ENCODE results near the gene TMEM205. TPM values are rescaled to one million over a fixed set of nuclear protein-coding genes. Genes with fewer than 3 reads are reported as not detected.
"Not testable (repeated sequence)": the region's sequence is repeated elsewhere in the genome, so short reads cannot be mapped to it uniquely, and the experiment has no call there.

TMEM205 gene
- total RNA-seq, 2 donors from 2014 or later: 35.8 to 54.3 TPM

GRCh38 chr19:11339254-11340098 is 6.6 kb downstream of the TMEM205 start, which contains the start of gene RAB3D:
Gene RAB3D (minus strand): TSS chr19:11339657. CDS start chr19:11337399, 2,258 bp downstream.
- H3K4me1 Mint-ChIP-seq (ENCODE audit: low read depth in 2 of 2): peaks cover 13 to 22% of the 10 kb centered on the region in 2 donors
- DNase-seq (ENCODE audit: low spot score) (peak; percentile 93), ATAC-seq (peak; percentile 98 to 99)
- H3K36me3 Mint-ChIP-seq: no peaks in the 10 kb centered on the region
- H3K4me3 Mint-ChIP-seq: peak within 1 kb of the TSS; percentile 74
- H3K9me3 Mint-ChIP-seq: no peaks in the 10 kb centered on the region
- no peaks in the 10 kb centered on the region for H3K27me3 Mint-ChIP-seq
- peak within 1 kb of the TSS in 1 of 2 donors; percentile 63 for H3K27ac Mint-ChIP-seq

GRCh38 chr19:11338569-11339253 is 7.4 kb downstream of the TMEM205 start:
- H3K27ac Mint-ChIP-seq: peak overlapping the region in 1 of 2 donors; percentile 63
- H3K4me1 Mint-ChIP-seq (ENCODE audit: low read depth in 2 of 2): peaks cover 10 to 19% of the 10 kb centered on the region in 2 donors
- DNase-seq (ENCODE audit: low spot score): no peak
- H3K9me3 Mint-ChIP-seq: no peaks in the 10 kb centered on the region
- ATAC-seq: no peak
- H3K27me3 Mint-ChIP-seq: no peaks in the 10 kb centered on the region
- H3K4me3 Mint-ChIP-seq: peak overlapping the region; percentile 74
- no peaks in the 10 kb centered on the region for H3K36me3 Mint-ChIP-seq

- Mint-ChIP-seq H3K27me3 (no peaks in the 10 kb centered on the region), H3K4me1 (ENCODE audit: low read depth in 2 of 2) (peaks cover 10 to 19% of the 10 kb centered on the region in 2 donors), H3K4me3 (peak overlapping the region; percentile 52), H3K36me3 (no peaks in the 10 kb centered on the region), H3K27ac (peak overlapping the region in 1 of 2 donors; percentile 58), H3K9me3 (no peaks in the 10 kb centered on the region)
- DNase-seq (ENCODE audit: low spot score): no peak
- ATAC-seq: no peak
Measured at GRCh38 chr19:11338121-11338520, 7.9 kb downstream of the TMEM205 start.

- H3K4me1 Mint-ChIP-seq (ENCODE audit: low read depth in 2 of 2): peaks cover 10 to 19% of the 10 kb centered on the region in 2 donors
- H3K27me3 Mint-ChIP-seq: no peaks in the 10 kb centered on the region
- DNase-seq (ENCODE audit: low spot score) (no peak), ATAC-seq (peak; percentile 43 to 55)
- H3K9me3 Mint-ChIP-seq: no peaks in the 10 kb centered on the region
- peak overlapping the region; percentile 68 for H3K4me3 Mint-ChIP-seq
- no peaks in the 10 kb centered on the region for H3K36me3 Mint-ChIP-seq
- peak overlapping the region in 1 of 2 donors; percentile 51 for H3K27ac Mint-ChIP-seq
Measured at GRCh38 chr19:11337080-11337479, 9.0 kb downstream of the TMEM205 start.

GRCh38 chr19:11335449-11336146 is 10.5 kb downstream of the TMEM205 start:
- peaks cover 10 to 19% of the 10 kb centered on the region in 2 donors for H3K4me1 Mint-ChIP-seq (ENCODE audit: low read depth in 2 of 2)
- no peaks in the 10 kb centered on the region for H3K27me3 Mint-ChIP-seq
- no peaks in the 10 kb centered on the region for H3K9me3 Mint-ChIP-seq
- H3K27ac Mint-ChIP-seq: no peak overlapping the region
- ATAC-seq: no peak
- H3K4me3 Mint-ChIP-seq: no peak overlapping the region
- H3K36me3 Mint-ChIP-seq: no peaks in the 10 kb centered on the region
- no peak for DNase-seq (ENCODE audit: low spot score)

GRCh38 chr19:11333838-11334237 is 12.2 kb downstream of the TMEM205 start:
- H3K4me1 Mint-ChIP-seq (ENCODE audit: low read depth in 2 of 2): peaks cover 9 to 15% of the 10 kb centered on the region in 2 donors
- not testable (repeated sequence) for H3K4me3 Mint-ChIP-seq; H3K36me3 Mint-ChIP-seq; H3K27ac Mint-ChIP-seq; DNase-seq (ENCODE audit: low spot score); H3K27me3 Mint-ChIP-seq; ATAC-seq; H3K9me3 Mint-ChIP-seq

- DNase-seq (ENCODE audit: low spot score): no peak
- ATAC-seq: no peak
- Mint-ChIP-seq H3K36me3 (no peaks in the 10 kb centered on the region), H3K27ac (no peak overlapping the region), H3K9me3 (no peaks in the 10 kb centered on the region), H3K4me1 (ENCODE audit: low read depth in 2 of 2) (peaks cover 5 to 10% of the 10 kb centered on the region in 2 donors), H3K27me3 (no peaks in the 10 kb centered on the region), H3K4me3 (no peak overlapping the region)
Measured at GRCh38 chr19:11332822-11333221, 13.2 kb downstream of the TMEM205 start.

GRCh38 chr19:11331502-11331901 is 14.6 kb downstream of the TMEM205 start:
- Mint-ChIP-seq H3K4me1 (ENCODE audit: low read depth in 2 of 2) (peaks cover 0 to 3% of the 10 kb centered on the region in 2 donors), H3K27me3 (no peaks in the 10 kb centered on the region), H3K36me3 (no peaks in the 10 kb centered on the region), H3K4me3 (no peak overlapping the region), H3K27ac (no peak overlapping the region), H3K9me3 (no peaks in the 10 kb centered on the region)
- ATAC-seq: no peak
- no peak for DNase-seq (ENCODE audit: low spot score)

GRCh38 chr19:11330127-11330526 is 15.9 kb downstream of the TMEM205 start:
- Mint-ChIP-seq H3K27ac (peak overlapping the region in 1 of 2 donors; percentile 56), H3K9me3 (no peaks in the 10 kb centered on the region), H3K4me3 (no peak overlapping the region)

GRCh38 chr19:11325544-11325943 is 20.5 kb downstream of the TMEM205 start:
- H3K4me3 Mint-ChIP-seq: no peak overlapping the region
- H3K36me3 Mint-ChIP-seq: no peaks in the 10 kb centered on the region
- H3K27me3 Mint-ChIP-seq: no peaks in the 10 kb centered on the region
- H3K9me3 Mint-ChIP-seq: no peaks in the 10 kb centered on the region
- ATAC-seq: no peak
- peak overlapping the region in 1 of 2 donors; percentile 68 for H3K27ac Mint-ChIP-seq
- peaks cover 35 to 37% of the 10 kb centered on the region in 2 donors for H3K4me1 Mint-ChIP-seq (ENCODE audit: low read depth in 2 of 2)
- no peak for DNase-seq (ENCODE audit: low spot score)

More at GRCh38 chr19:11330127-11330526, 15.9 kb downstream of the TMEM205 start:
- ATAC-seq: no peak
- no peak for DNase-seq (ENCODE audit: low spot score)
- Mint-ChIP-seq H3K36me3 (no peaks in the 10 kb centered on the region), H3K4me1 (ENCODE audit: low read depth in 2 of 2) (peaks cover 0 to 3% of the 10 kb centered on the region in 2 donors), H3K27me3 (no peaks in the 10 kb centered on the region)

- no peaks in the 10 kb centered on the region for H3K27me3 Mint-ChIP-seq
- ATAC-seq: no peak
- H3K27ac Mint-ChIP-seq: peak overlapping the region; percentile 91 to 97
- H3K36me3 Mint-ChIP-seq: no peaks in the 10 kb centered on the region
- H3K9me3 Mint-ChIP-seq: no peaks in the 10 kb centered on the region
- DNase-seq (ENCODE audit: low spot score): no peak
- peak overlapping the region; percentile 80 for H3K4me3 Mint-ChIP-seq
- H3K4me1 Mint-ChIP-seq (ENCODE audit: low read depth in 2 of 2): peaks cover 35% of the 10 kb centered on the region in 2 donors
Measured at GRCh38 chr19:11324748-11325389, 21.2 kb downstream of the TMEM205 start.

- peak overlapping the region; percentile 91 to 97 for H3K27ac Mint-ChIP-seq
- ATAC-seq: peak; percentile 91 to 93
- H3K27me3 Mint-ChIP-seq: no peaks in the 10 kb centered on the region
- peak overlapping the region; percentile 80 for H3K4me3 Mint-ChIP-seq
- no peaks in the 10 kb centered on the region for H3K36me3 Mint-ChIP-seq
- DNase-seq (ENCODE audit: low spot score): peak; percentile 92
- peaks cover 35 to 38% of the 10 kb centered on the region in 2 donors for H3K4me1 Mint-ChIP-seq (ENCODE audit: low read depth in 2 of 2)
- H3K9me3 Mint-ChIP-seq: no peaks in the 10 kb centered on the region
Measured at GRCh38 chr19:11324079-11324661, 21.9 kb downstream of the TMEM205 start.

- Mint-ChIP-seq H3K36me3 (no peaks in the 10 kb centered on the region), H3K9me3 (no peaks in the 10 kb centered on the region), H3K4me3 (peak overlapping the region; percentile 80), H3K4me1 (ENCODE audit: low read depth in 2 of 2) (peaks cover 41 to 42% of the 10 kb centered on the region in 2 donors), H3K27me3 (no peaks in the 10 kb centered on the region), H3K27ac (peak overlapping the region; percentile 91 to 97)
- no peak for ATAC-seq
- no peak for DNase-seq (ENCODE audit: low spot score)
Measured at GRCh38 chr19:11323601-11324078, 22.4 kb downstream of the TMEM205 start.
